B cell (primary cell): ENCODE measurements around the gene TAF11L5. TPM values are rescaled to one million over a fixed set of nuclear protein-coding genes. Genes with fewer than 3 reads are reported as not detected.
"Not testable (repeated sequence)": the region's sequence is repeated elsewhere in the genome, so short reads cannot be mapped to it uniquely, and the experiment has no call there.

ENCODE experiments used
- ATAC-seq: fragments of 200-7000 bp; cut with Tn5 transposase; one replicate; pipeline ENCODE4 v1.10.0; 2021; ENCODE audit warnings: low read depth, mild to moderate bottlenecking, moderate number of reproducible peaks, moderate library complexity
- CTCF ChIA-PET: fragments of 350-600 bp; sonication (Branson Sonifier 250); formaldehyde crosslinking; loops from one replicate; lab custom pipeline; 2021; ENCODE audit warnings: antibody characterized with exemption, inconsistent platforms; lab: Charles Lee
- POLR2A ChIA-PET: fragments of 350-600 bp; sonication (Branson Sonifier 250); formaldehyde crosslinking; loops from one replicate; lab custom pipeline; 2021; ENCODE audit warnings: antibody characterized with exemption; lab: Charles Lee
- DNase-seq: peaks from one replicate; pipeline ENCODE4 v3.0.0; 2013
- H2AFZ ChIP-seq: 2 replicates; pipeline ENCODE4 v1.6.1; 2012; ENCODE audit warnings: mild to moderate bottlenecking, low read depth, low read length; ENCODE audit not compliant: insufficient read depth, poor library complexity, severe bottlenecking
- H3K27ac ChIP-seq, 2 donors: 1 replicate in 1 of 2; 2 replicates in 1 of 2; pipeline ENCODE4 v1.5.1; 2012 to 2013; ENCODE audit warnings: low read length in 2 of 2, mild to moderate bottlenecking in 2 of 2, moderate library complexity in 1 of 2
- H3K27me3 ChIP-seq, 4 experiments: fragments of 200-600 bp in 1 of 4; sonication (generic) in 1 of 4; replicated peaks in 1 of 4; 1 replicate in 2 of 4; 2 replicates in 2 of 4; pipeline versions ENCODE4 v1.6.1 to v1.7.0; 2013 to 2016; ENCODE audit warnings: low read length in 3 of 4, mild to moderate bottlenecking in 2 of 4, mixed read lengths in 1 of 4, moderate library complexity in 1 of 4; ENCODE audit not compliant: insufficient read depth in 4 of 4, control insufficient read depth in 3 of 4; ENCODE audit errors: control extremely low read depth in 1 of 4
- H3K36me3 ChIP-seq, 2 experiments: replicated peaks in 1 of 2; 1 replicate in 1 of 2; 2 replicates in 1 of 2; pipeline versions ENCODE4 v1.6.1 to v1.7.1; 2013; ENCODE audit warnings: low read length in 1 of 2; ENCODE audit not compliant: insufficient read depth in 2 of 2, control insufficient read depth in 1 of 2; ENCODE audit errors: control extremely low read depth in 1 of 2, extremely low read depth in 1 of 2
- H3K4me1 ChIP-seq, 2 donors: fragments of 200-600 bp in 1 of 2; sonication (generic) in 1 of 2; 1 replicate in 1 of 2; 2 replicates in 1 of 2; pipeline versions ENCODE4 v1.5.1 to v1.6.1; 2013 to 2017; ENCODE audit warnings: low read length in 2 of 2; ENCODE audit not compliant: control insufficient read depth in 2 of 2, insufficient read depth in 2 of 2
- H3K4me2 ChIP-seq: replicated peaks from 2 replicates; pipeline ENCODE3; 2012; ENCODE audit warnings: mild to moderate bottlenecking, low read depth, low read length; ENCODE audit not compliant: poor library complexity, severe bottlenecking
- H3K4me3 ChIP-seq, 5 experiments: fragments of 200-600 bp in 1 of 5; sonication (generic) in 1 of 5; 1 replicate in 3 of 5; 2 replicates in 2 of 5; pipeline versions ENCODE4 v1.5.1 to v1.7.0; 2011 to 2016; ENCODE audit warnings: low read length in 4 of 5, mild to moderate bottlenecking in 4 of 5, low read depth in 2 of 5, control low read depth in 1 of 5, moderate library complexity in 1 of 5; ENCODE audit not compliant: insufficient read depth in 1 of 5; ENCODE audit errors: control extremely low read depth in 1 of 5, extremely low read depth in 1 of 5
- H3K79me2 ChIP-seq: fragments of 200-600 bp; sonication (generic); one replicate; pipeline ENCODE4 v1.6.0; 2016; ENCODE audit warnings: low read length; ENCODE audit not compliant: control insufficient read depth, insufficient read depth
- H3K9ac ChIP-seq: fragments of 200-600 bp; sonication (generic); 2 replicates; pipeline ENCODE4 v1.6.1; 2017; ENCODE audit warnings: mild to moderate bottlenecking, low read length, moderate library complexity
- H3K9me3 ChIP-seq, 3 donors: one replicate each; pipeline versions ENCODE4 v1.6.1 to v1.7.1; 2013; ENCODE audit warnings: low read length in 2 of 3; ENCODE audit not compliant: control insufficient read depth in 2 of 3, insufficient read depth in 1 of 3; ENCODE audit errors: control extremely low read depth in 1 of 3
- H4K20me1 ChIP-seq: 2 replicates; pipeline ENCODE4 v1.6.0; 2012; ENCODE audit warnings: mild to moderate bottlenecking, low read length; ENCODE audit not compliant: insufficient read depth, control insufficient read depth, poor library complexity, severe bottlenecking
- H3K27ac Mint-ChIP-seq: one replicate; pipeline ENCODE4 v1.8.0; 2021; ENCODE audit warnings: mixed read lengths
- H3K27me3 Mint-ChIP-seq: one replicate; pipeline ENCODE4 v1.8.0; 2021; ENCODE audit warnings: mixed read lengths
- H3K4me1 Mint-ChIP-seq: one replicate; pipeline ENCODE4 v1.8.0; 2021; ENCODE audit warnings: mixed read lengths
- H3K4me3 Mint-ChIP-seq: one replicate; pipeline ENCODE4 v1.8.0; 2021; ENCODE audit warnings: mixed read lengths
- H3K9me3 Mint-ChIP-seq: one replicate; pipeline ENCODE4 v1.8.0; 2022; ENCODE audit warnings: mixed read lengths; ENCODE audit not compliant: insufficient read depth
- EZH2 ChIP-seq: IDR thresholded peaks from 2 replicates; pipeline ENCODE4 v1.6.1; 2012; ENCODE audit warnings: borderline replicate concordance, low read depth, mild to moderate bottlenecking, moderate library complexity, low read length; ENCODE audit not compliant: insufficient read depth, poor library complexity, severe bottlenecking
- WGBS: methylation state at CpG from one replicate; pipeline ENCODE4 v1.1.5; 2013; ENCODE audit warnings: missing lambda C conversion rate; ENCODE audit not compliant: insufficient coverage; 5-methylcytosine and 5-hydroxymethylcytosine counted together
- intact Hi-C: fragments of 100-400 bp; cut with micrococcal nuclease; formaldehyde crosslinking; loops from one replicate; pipeline ENCODE4 v1.10.0; 2022
- polyA plus RNA-seq: library from polyadenylated mRNA; depleted of rRNA; stranded (reverse); fragments of >200 nt; gene quantifications from 2 replicates; pipeline ENCODE4 v1.2.3, GENCODE V29; 2012
- total RNA-seq, 2 donors: library from RNA; stranded (reverse); fragments of 120-200 nt in 1 of 2; gene quantifications; 1 replicate in 1 of 2; 2 replicates in 1 of 2; pipeline versions ENCODE4 v1.2.3 to v1.2.4, GENCODE V29; 2013 to 2022
- TF ChIP-seq, protein P1 (sequence below): fragments of 200-600 bp; IDR thresholded peaks from one replicate; pipeline ENCODE4 v1.8.0; 2022; ENCODE audit warnings: antibody characterized with exemption, mild to moderate bottlenecking

Gene TAF11L5
- total and polyA plus RNA-seq, 2 donors (not counting 1 experiment from before 2014, with no cell fraction given), result not detected

DNA sequence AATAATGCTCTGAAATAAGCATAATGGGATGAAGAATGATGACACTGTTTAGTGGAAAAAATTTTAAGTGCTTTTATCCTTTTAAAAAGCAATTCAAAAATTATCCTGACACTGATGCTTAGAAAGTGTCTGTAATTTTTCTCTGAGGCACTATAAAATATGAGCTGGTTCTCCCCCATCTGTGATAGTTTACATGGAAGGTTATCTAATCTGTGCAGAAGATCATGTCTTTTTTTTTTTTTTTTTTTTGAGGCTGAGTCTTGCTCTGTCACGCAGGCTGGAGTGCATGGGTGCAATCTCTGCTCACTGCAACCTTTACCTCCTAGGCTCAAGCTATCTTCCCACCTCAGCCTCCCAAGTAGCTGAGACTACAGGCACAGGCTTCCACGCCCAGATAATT lies 42.2 kb upstream of the TAF11L5 start:
- no peaks in the 10 kb centered on the region for H3K27me3 ChIP-seq
- ATAC-seq, result no peak
- TF ChIP-seq, protein P1, sequence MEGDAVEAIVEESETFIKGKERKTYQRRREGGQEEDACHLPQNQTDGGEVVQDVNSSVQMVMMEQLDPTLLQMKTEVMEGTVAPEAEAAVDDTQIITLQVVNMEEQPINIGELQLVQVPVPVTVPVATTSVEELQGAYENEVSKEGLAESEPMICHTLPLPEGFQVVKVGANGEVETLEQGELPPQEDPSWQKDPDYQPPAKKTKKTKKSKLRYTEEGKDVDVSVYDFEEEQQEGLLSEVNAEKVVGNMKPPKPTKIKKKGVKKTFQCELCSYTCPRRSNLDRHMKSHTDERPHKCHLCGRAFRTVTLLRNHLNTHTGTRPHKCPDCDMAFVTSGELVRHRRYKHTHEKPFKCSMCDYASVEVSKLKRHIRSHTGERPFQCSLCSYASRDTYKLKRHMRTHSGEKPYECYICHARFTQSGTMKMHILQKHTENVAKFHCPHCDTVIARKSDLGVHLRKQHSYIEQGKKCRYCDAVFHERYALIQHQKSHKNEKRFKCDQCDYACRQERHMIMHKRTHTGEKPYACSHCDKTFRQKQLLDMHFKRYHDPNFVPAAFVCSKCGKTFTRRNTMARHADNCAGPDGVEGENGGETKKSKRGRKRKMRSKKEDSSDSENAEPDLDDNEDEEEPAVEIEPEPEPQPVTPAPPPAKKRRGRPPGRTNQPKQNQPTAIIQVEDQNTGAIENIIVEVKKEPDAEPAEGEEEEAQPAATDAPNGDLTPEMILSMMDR, result no peak
- TF ChIP-seq EZH2, result no peak
- WGBS, result no CpG with 5 or more reads among the region's 2 CpGs
- ChIA-PET CTCF (no interaction called here), POLR2A (no interaction called here)
- H3K27ac ChIP-seq, result no peak overlapping the region
- no peak overlapping the region for H3K4me3 Mint-ChIP-seq
- no peaks in the 10 kb centered on the region for H3K36me3 ChIP-seq
- no peaks in the 10 kb centered on the region for H3K4me1 ChIP-seq
- no peak overlapping the region for H3K4me2 ChIP-seq
- no peak for DNase-seq
- H2AFZ ChIP-seq, result no peak overlapping the region
- no peaks in the 10 kb centered on the region for H3K9me3 ChIP-seq
- H3K9ac ChIP-seq, result no peak overlapping the region
- no peaks in the 10 kb centered on the region for H4K20me1 ChIP-seq
- H3K4me3 ChIP-seq, result no peak overlapping the region
- H3K4me1 Mint-ChIP-seq, result peaks cover 5% of the 10 kb centered on the region
- intact Hi-C loops, result no loop called here
- no peaks in the 10 kb centered on the region for H3K9me3 Mint-ChIP-seq
- H3K27me3 Mint-ChIP-seq, result no peaks in the 10 kb centered on the region
- no peak overlapping the region for H3K27ac Mint-ChIP-seq
- no peaks in the 10 kb centered on the region for H3K79me2 ChIP-seq

DNA sequence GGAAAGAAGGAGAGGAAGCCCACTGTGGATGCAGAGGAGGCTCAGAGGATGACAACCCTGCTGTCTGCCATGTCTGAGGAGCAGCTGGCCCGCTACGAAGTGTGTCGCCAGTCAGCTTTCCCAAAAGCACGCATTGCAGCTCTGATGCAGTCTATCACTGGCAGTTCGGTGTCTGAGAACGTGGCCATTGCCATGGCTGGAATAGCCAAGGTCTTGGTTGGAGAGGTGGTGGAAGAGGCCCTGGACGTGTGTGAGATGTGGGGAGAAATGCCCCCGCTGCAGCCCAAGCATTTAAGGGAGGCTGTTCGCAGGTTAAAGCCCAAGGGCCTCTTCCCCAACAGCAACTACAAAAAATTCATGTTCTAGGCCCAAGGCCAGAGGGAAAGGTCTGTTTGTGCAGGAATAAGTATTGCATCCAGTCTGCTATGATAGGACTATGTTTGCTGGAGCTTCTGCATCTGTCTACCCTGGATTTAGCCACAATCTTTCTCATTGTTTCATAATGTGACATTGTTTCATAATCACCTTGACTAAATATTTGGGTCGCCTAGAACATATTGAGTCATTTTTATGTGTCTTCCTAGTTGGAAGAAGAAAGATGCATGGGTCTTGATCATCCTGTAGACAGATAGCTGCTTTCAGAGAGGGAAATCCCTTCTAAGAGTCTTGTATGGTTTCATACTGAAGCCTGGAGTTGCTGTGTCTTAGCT lies 38.4 kb upstream of the TAF11L5 start:
- intact Hi-C loops, H3K79me2 ChIP-seq, CTCF ChIA-PET, H3K9me3 ChIP-seq, DNase-seq, H3K4me3 Mint-ChIP-seq, POLR2A ChIA-PET, H3K27ac ChIP-seq, H3K4me1 ChIP-seq, H3K4me1 Mint-ChIP-seq, H3K27ac Mint-ChIP-seq, H3K4me3 ChIP-seq, ATAC-seq, H3K36me3 ChIP-seq, H3K27me3 Mint-ChIP-seq, H3K9me3 Mint-ChIP-seq, H3K4me2 ChIP-seq, H3K27me3 ChIP-seq, H4K20me1 ChIP-seq, H3K9ac ChIP-seq, H2AFZ ChIP-seq: not testable (repeated sequence)
- 100% methylated on average over 4 of the region's 10 CpGs for WGBS
